Natural killer cell treated with Interleukin-12 subunit alpha and Interleukin-12 subunit beta and Interleukin-15 and Interleukin-18, amount 100 ng/mL, for 72 hours (primary cell): ENCODE data around the gene MKRN2OS. TPM values are rescaled to one million over a fixed set of nuclear protein-coding genes. Genes with fewer than 3 reads are reported as not detected.

Experiments used
- ATAC-seq, 2 donors: fragments of 150-1000 bp; cut with Tn5 transposase in 1 of 2; sonication (Bioruptor Pico), chemical (Tn5 transposase) in 1 of 2; 2 replicates each; pipeline ENCODE4 v1.10.0; 2021
- DNase-seq: peaks from one replicate; pipeline ENCODE4 v3.0.0; 2022; ENCODE audit warnings: low spot score
- H3K27ac Mint-ChIP-seq, 2 donors: 1 replicate in 1 of 2; 2 replicates in 1 of 2; pipeline ENCODE4 v1.8.0; 2022; ENCODE audit warnings: mixed read lengths in 2 of 2, mild to moderate bottlenecking in 1 of 2, moderate library complexity in 1 of 2
- H3K27me3 Mint-ChIP-seq, 2 donors: 1 replicate in 1 of 2; 2 replicates in 1 of 2; pipeline ENCODE4 v1.8.0; 2022; ENCODE audit warnings: mixed read lengths in 2 of 2
- H3K36me3 Mint-ChIP-seq: one replicate; pipeline ENCODE4 v1.8.0; 2022; ENCODE audit warnings: mixed read lengths
- H3K4me1 Mint-ChIP-seq, 2 donors: 1 replicate in 1 of 2; 2 replicates in 1 of 2; pipeline ENCODE4 v1.8.0; 2022; ENCODE audit warnings: low read depth in 2 of 2, mixed read lengths in 2 of 2, mild to moderate bottlenecking in 1 of 2
- H3K4me3 Mint-ChIP-seq: one replicate; pipeline ENCODE4 v1.8.0; 2022; ENCODE audit warnings: mixed read lengths
- H3K9me3 Mint-ChIP-seq: 2 replicates; pipeline ENCODE4 v1.8.0; 2022; ENCODE audit warnings: mixed read lengths
- total RNA-seq, 2 donors: library from RNA; stranded (reverse); gene quantifications; one replicate each; pipeline ENCODE4 v1.2.3, GENCODE V29; 2022

MKRN2OS gene
- total RNA-seq, 2 donors from 2014 or later, result not detected

DNA sequence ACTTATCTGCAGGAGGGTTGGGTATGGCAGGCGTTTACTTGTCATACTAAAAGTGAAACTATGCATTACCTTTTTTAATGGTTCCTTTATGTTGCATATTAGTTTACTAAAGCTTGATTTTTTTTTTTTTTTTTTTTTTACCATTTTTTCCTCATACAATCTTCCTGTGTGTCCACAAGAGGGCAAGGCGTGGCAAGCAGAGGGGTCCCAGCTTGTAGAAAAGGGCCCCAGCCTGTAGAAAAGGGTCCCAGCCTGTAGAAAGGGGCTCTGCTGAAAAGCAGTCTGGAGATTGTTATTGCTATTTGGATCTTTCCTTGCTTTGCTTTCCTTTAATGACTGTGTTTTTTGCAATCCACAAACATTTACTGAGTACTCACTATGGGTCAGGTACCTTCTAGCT, 33.4 kb upstream of the MKRN2OS start:
- Mint-ChIP-seq H3K4me1 (peaks cover 0 to 11% of the 10 kb centered on the region in 2 donors), H3K9me3 (no peaks in the 10 kb centered on the region), H3K27me3 (no peaks in the 10 kb centered on the region), H3K27ac (no peak overlapping the region), H3K4me3 (no peak overlapping the region), H3K36me3 (peaks cover 35% of the 10 kb centered on the region)
- DNase-seq, result no peak
- no peak for ATAC-seq

- Mint-ChIP-seq H3K27me3 (no peaks in the 10 kb centered on the region), H3K4me1 (peaks cover 0 to 11% of the 10 kb centered on the region in 2 donors), H3K9me3 (no peaks in the 10 kb centered on the region), H3K27ac (no peak overlapping the region), H3K36me3 (peaks cover 35% of the 10 kb centered on the region), H3K4me3 (no peak overlapping the region)
- DNase-seq (no peak), ATAC-seq (no peak)
These were observed 32.1 kb upstream of the MKRN2OS start for GRCh38 chr3:12577379-12577778.

GRCh38 chr3:12574661-12575060, 29.4 kb upstream of the MKRN2OS start:
- no peak overlapping the region for H3K27ac Mint-ChIP-seq
- no peak for DNase-seq
- H3K4me3 Mint-ChIP-seq, result no peak overlapping the region
- no peaks in the 10 kb centered on the region for H3K27me3 Mint-ChIP-seq
- H3K9me3 Mint-ChIP-seq, result no peaks in the 10 kb centered on the region
- no peak for ATAC-seq
- peaks cover 0 to 4% of the 10 kb centered on the region in 2 donors for H3K4me1 Mint-ChIP-seq
- H3K36me3 Mint-ChIP-seq, result peaks cover 39% of the 10 kb centered on the region

GRCh38 chr3:12574131-12574530, 28.8 kb upstream of the MKRN2OS start:
- Mint-ChIP-seq H3K9me3 (no peaks in the 10 kb centered on the region), H3K4me1 (no peaks in the 10 kb centered on the region), H3K27me3 (no peaks in the 10 kb centered on the region), H3K4me3 (no peak overlapping the region), H3K27ac (no peak overlapping the region), H3K36me3 (peaks cover 42% of the 10 kb centered on the region)
- DNase-seq, result no peak
- ATAC-seq, result no peak

DNA sequence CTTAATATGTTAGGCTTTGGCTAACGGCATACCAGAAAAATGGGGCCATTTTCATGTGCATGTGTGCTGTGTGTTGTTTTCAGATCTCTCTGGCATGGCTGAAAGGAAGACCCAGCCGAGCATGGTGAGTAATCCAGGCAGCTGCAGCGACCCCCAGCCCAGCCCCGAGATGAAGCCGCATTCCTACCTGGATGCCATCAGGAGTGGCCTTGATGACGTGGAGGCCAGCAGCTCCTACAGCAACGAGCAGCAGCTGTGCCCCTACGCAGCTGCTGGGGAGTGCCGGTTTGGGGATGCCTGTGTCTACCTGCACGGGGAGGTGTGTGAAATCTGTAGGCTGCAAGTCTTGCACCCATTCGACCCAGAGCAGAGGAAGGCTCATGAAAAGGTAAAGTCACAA, 26.7 kb upstream of the MKRN2OS start:
- peaks cover 37% of the 10 kb centered on the region for H3K36me3 Mint-ChIP-seq
- no peak for ATAC-seq

DNA sequence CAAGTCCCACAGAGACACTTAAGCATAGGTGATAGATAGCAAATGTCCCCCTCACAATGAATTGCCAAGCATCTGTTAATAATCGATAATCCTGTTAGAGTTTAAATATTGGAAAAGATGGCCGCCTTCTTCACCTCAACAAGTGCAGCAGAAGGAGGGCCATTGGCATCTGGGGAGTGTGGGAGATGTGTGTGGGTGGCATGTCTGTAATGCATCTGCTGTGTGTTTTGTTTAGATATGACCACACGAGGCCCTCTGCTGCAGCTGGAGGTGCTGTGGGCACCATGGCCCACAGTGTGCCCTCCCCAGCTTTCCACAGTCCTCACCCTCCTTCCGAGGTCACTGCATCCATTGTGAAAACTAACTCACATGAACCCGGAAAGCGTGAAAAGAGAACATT, 24.5 kb upstream of the MKRN2OS start:
- DNase-seq (no peak), ATAC-seq (no peak)
- Mint-ChIP-seq H3K9me3 (peaks cover 5% of the 10 kb centered on the region), H3K27me3 (no peaks in the 10 kb centered on the region), H3K27ac (no peak overlapping the region), H3K4me1 (peaks cover 6 to 12% of the 10 kb centered on the region in 2 donors), H3K36me3 (peaks cover 34% of the 10 kb centered on the region), H3K4me3 (no peak overlapping the region)

More for the DNA sequence above, 26.7 kb upstream of the MKRN2OS start:
- Mint-ChIP-seq H3K9me3 (no peaks in the 10 kb centered on the region), H3K4me3 (no peak overlapping the region), H3K27me3 (no peaks in the 10 kb centered on the region), H3K27ac (no peak overlapping the region), H3K4me1 (peaks cover 0 to 2% of the 10 kb centered on the region in 2 donors)
- no peak for DNase-seq

- no peaks in the 10 kb centered on the region for H3K27me3 Mint-ChIP-seq
- DNase-seq (no peak), ATAC-seq (no peak)
- peaks cover 34% of the 10 kb centered on the region for H3K36me3 Mint-ChIP-seq
- H3K4me3 Mint-ChIP-seq, result no peak overlapping the region
- peaks cover 5% of the 10 kb centered on the region for H3K9me3 Mint-ChIP-seq
- peaks cover 9 to 18% of the 10 kb centered on the region in 2 donors for H3K4me1 Mint-ChIP-seq
- no peak overlapping the region for H3K27ac Mint-ChIP-seq
These were observed 23.4 kb upstream of the MKRN2OS start for GRCh38 chr3:12568747-12569146.

DNA sequence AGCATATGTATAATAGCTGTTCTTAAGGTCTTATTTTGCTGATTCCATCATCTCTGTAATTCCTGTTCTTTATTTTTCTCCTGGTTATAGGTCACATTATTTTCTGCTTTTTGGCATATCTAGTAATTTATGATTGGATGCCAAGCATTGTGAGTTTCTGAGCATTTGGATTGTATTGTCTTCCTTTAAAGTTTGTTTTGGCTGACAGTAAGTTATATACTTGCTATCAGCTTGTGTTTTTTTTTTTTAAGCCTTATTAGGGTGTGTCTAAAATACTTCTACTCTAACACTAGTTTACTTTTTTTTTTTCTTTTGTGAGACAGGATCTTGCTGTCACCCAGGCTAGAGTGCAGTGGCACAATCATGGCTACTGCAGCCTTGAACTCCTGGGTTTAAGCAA, 21.7 kb upstream of the MKRN2OS start:
- DNase-seq (no peak), ATAC-seq (no peak)
- H3K4me1 Mint-ChIP-seq, result peaks cover 10 to 18% of the 10 kb centered on the region in 2 donors
- H3K9me3 Mint-ChIP-seq, result peaks cover 5% of the 10 kb centered on the region
- H3K36me3 Mint-ChIP-seq, result peaks cover 34% of the 10 kb centered on the region
- no peak overlapping the region for H3K27ac Mint-ChIP-seq
- H3K27me3 Mint-ChIP-seq, result no peaks in the 10 kb centered on the region
- no peak overlapping the region for H3K4me3 Mint-ChIP-seq

DNA sequence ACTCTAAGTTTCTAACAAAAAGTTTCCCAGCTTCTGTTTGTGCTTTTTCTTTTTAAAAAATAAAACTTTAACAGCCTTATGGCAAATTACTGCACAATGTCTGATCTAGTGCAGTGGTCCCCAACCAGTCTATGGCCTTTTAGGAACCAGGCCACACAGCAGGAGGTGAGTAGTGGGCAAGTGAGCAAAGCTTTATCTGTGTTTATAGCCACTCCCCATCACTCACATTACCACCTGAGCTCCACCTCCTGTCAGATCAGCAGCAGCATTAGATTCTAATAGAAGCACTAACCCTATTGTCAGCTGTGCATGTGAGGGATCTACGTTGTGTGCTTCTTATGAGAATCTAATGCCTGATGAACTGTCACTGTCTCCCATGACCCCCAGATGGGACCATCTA, 17.2 kb upstream of the MKRN2OS start:
- ATAC-seq (no peak), DNase-seq (no peak)
- H3K4me3 Mint-ChIP-seq, result no peak overlapping the region
- H3K36me3 Mint-ChIP-seq, result peaks cover 21% of the 10 kb centered on the region
- H3K27ac Mint-ChIP-seq, result no peak overlapping the region
- no peaks in the 10 kb centered on the region for H3K27me3 Mint-ChIP-seq
- H3K9me3 Mint-ChIP-seq, result peaks cover 5% of the 10 kb centered on the region
- peaks cover 43 to 55% of the 10 kb centered on the region in 2 donors for H3K4me1 Mint-ChIP-seq

DNA sequence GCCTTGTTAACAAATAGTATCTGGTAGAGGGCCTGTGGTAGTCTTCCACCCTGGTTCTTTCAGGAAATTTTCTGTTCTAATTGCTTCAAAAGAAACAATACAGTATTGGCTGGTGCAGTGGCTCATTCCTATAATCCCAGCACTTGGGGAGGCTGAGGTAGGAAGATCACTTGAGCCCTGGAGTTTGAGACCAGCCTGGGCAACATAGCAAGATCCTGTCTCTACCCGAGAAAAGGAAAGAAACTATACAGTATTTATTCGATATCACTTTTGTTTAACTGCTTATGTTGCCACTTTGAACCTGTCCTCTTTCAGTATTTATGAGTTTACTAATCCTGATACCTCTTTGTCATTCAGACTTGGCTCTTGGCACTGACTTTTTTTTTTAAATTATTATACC, 16.1 kb upstream of the MKRN2OS start:
- H3K4me1 Mint-ChIP-seq, result peaks cover 44 to 52% of the 10 kb centered on the region in 2 donors

GRCh38 chr3:12560505-12561190, 15.3 kb upstream of the MKRN2OS start:
- Mint-ChIP-seq H3K27ac (peak overlapping the region in 1 of 2 donors; percentile 34), H3K36me3 (peaks cover 9% of the 10 kb centered on the region), H3K27me3 (peaks cover 0 to 5% of the 10 kb centered on the region in 2 donors), H3K4me1 (peaks cover 45 to 56% of the 10 kb centered on the region in 2 donors), H3K9me3 (no peaks in the 10 kb centered on the region), H3K4me3 (no peak overlapping the region)
- DNase-seq (no peak), ATAC-seq (no peak)

More for the DNA sequence above, 16.1 kb upstream of the MKRN2OS start:
- H3K27me3 Mint-ChIP-seq, result no peaks in the 10 kb centered on the region
- peak overlapping the region in 1 of 2 donors; percentile 34 for H3K27ac Mint-ChIP-seq
- H3K36me3 Mint-ChIP-seq, result peaks cover 13% of the 10 kb centered on the region
- no peak for ATAC-seq
- no peak for DNase-seq
- peaks cover 4% of the 10 kb centered on the region for H3K9me3 Mint-ChIP-seq
- no peak overlapping the region for H3K4me3 Mint-ChIP-seq

DNA sequence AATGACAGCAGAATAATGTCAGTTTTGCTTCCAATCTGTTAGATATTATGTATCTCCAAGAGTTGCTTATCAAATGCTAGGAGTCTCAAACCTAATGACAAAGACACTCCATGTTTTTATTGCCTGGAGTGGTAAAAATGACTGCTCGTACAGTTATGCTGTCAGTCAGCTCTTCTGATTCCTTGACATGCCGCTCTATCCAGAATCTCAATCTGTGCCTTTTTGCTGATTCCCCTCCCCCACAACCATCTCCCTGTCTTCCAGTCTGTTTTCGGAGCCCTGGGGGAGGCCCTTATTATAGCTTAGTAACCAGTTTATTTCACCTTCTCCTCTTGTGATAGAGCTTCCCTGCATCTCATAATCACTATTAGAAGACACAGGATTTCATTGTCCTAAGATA, 14.2 kb upstream of the MKRN2OS start:
- peaks cover 41 to 54% of the 10 kb centered on the region in 2 donors for H3K4me1 Mint-ChIP-seq
- H3K27ac Mint-ChIP-seq, result peak overlapping the region in 1 of 2 donors; percentile 39
- ATAC-seq (no peak), DNase-seq (no peak)
- peaks cover 2% of the 10 kb centered on the region for H3K36me3 Mint-ChIP-seq
- H3K9me3 Mint-ChIP-seq, result no peaks in the 10 kb centered on the region
- H3K4me3 Mint-ChIP-seq, result peak overlapping the region; percentile 3
- H3K27me3 Mint-ChIP-seq, result peaks cover 5 to 16% of the 10 kb centered on the region in 2 donors

- H3K27ac Mint-ChIP-seq, result peak overlapping the region; percentile 69 to 89
- DNase-seq, result no peak
These were observed 13.4 kb upstream of the MKRN2OS start for GRCh38 chr3:12558706-12559105.

GRCh38 chr3:12557473-12558100, 12.3 kb upstream of the MKRN2OS start:
- H3K4me1 Mint-ChIP-seq, result peaks cover 46 to 51% of the 10 kb centered on the region in 2 donors
- peak overlapping the region; percentile 93 for H3K4me3 Mint-ChIP-seq
- no peak for DNase-seq
- peaks cover 16 to 34% of the 10 kb centered on the region in 2 donors for H3K27me3 Mint-ChIP-seq
- H3K27ac Mint-ChIP-seq, result peak overlapping the region; percentile 69 to 89
- H3K36me3 Mint-ChIP-seq, result no peaks in the 10 kb centered on the region
- ATAC-seq, result no peak
- H3K9me3 Mint-ChIP-seq, result no peaks in the 10 kb centered on the region

More at GRCh38 chr3:12558706-12559105, 13.4 kb upstream of the MKRN2OS start:
- Mint-ChIP-seq H3K36me3 (no peaks in the 10 kb centered on the region), H3K9me3 (no peaks in the 10 kb centered on the region), H3K4me1 (peaks cover 44 to 51% of the 10 kb centered on the region in 2 donors), H3K4me3 (peak overlapping the region; percentile 93), H3K27me3 (peaks cover 10 to 24% of the 10 kb centered on the region in 2 donors)
- ATAC-seq, result no peak
